Mesothelial cell of epicardium (in vitro differentiated cells): ENCODE data around the gene THRB. TPM values are rescaled to one million over a fixed set of nuclear protein-coding genes. Genes with fewer than 3 reads are reported as not detected.

Experiments
- DNase-seq, 2 experiments: peaks; one replicate each; pipeline ENCODE4 v3.0.0; 2021; ENCODE audit warnings: low spot score in 2 of 2; ENCODE audit not compliant: unreplicated experiment in 2 of 2
- H3K27ac Mint-ChIP-seq: 2 replicates; pipeline ENCODE4 v1.8.0; 2021; ENCODE audit warnings: mixed read lengths
- H3K27me3 Mint-ChIP-seq: 2 replicates; pipeline ENCODE4 v1.8.0; 2021; ENCODE audit warnings: low read depth, mixed read lengths
- H3K36me3 Mint-ChIP-seq: 2 replicates; pipeline ENCODE4 v1.8.0; 2021; ENCODE audit warnings: mixed read lengths
- H3K4me1 Mint-ChIP-seq: 2 replicates; pipeline ENCODE4 v1.8.0; 2021; ENCODE audit warnings: mixed read lengths
- H3K4me3 Mint-ChIP-seq: 2 replicates; pipeline ENCODE4 v1.8.0; 2021; ENCODE audit warnings: mild to moderate bottlenecking, moderate library complexity, mixed read lengths
- H3K9me3 Mint-ChIP-seq: 2 replicates; pipeline ENCODE4 v1.8.0; 2021; ENCODE audit warnings: mixed read lengths
- CTCF ChIP-seq: fragments of 200-600 bp; sonication (generic); IDR thresholded peaks from one replicate; pipeline ENCODE4 v1.5.0; 2021; ENCODE audit warnings: antibody characterized with exemption; ENCODE audit not compliant: unreplicated experiment
- total RNA-seq: library from RNA; stranded (reverse); gene quantifications from 3 replicates; pipeline ENCODE4 v1.2.1, GENCODE V29; 2021

Gene THRB
- total RNA-seq, 1 donor from 2014 or later, result 3.4 TPM

- Mint-ChIP-seq H3K9me3 (no peaks in the 10 kb centered on the region), H3K4me3 (no peak overlapping the region), H3K36me3 (no peaks in the 10 kb centered on the region), H3K27me3 (peaks cover 4% of the 10 kb centered on the region), H3K27ac (no peak overlapping the region), H3K4me1 (peaks cover 8% of the 10 kb centered on the region)
- no peak for DNase-seq
- TF ChIP-seq CTCF, result no peak
Measured at GRCh38 chr3:24374801-24375200, 119.8 kb downstream of the THRB start.

GRCh38 chr3:24373198-24373959, 121.3 kb downstream of the THRB start:
- no peak for TF ChIP-seq CTCF
- DNase-seq, result no peak
- Mint-ChIP-seq H3K27me3 (peaks cover 7% of the 10 kb centered on the region), H3K27ac (no peak overlapping the region), H3K36me3 (no peaks in the 10 kb centered on the region), H3K4me1 (peaks cover 7% of the 10 kb centered on the region), H3K9me3 (no peaks in the 10 kb centered on the region), H3K4me3 (no peak overlapping the region)

- no peak for TF ChIP-seq CTCF
- Mint-ChIP-seq H3K4me1 (peaks cover 8% of the 10 kb centered on the region), H3K27ac (no peak overlapping the region), H3K27me3 (peaks cover 7% of the 10 kb centered on the region), H3K36me3 (no peaks in the 10 kb centered on the region), H3K9me3 (no peaks in the 10 kb centered on the region), H3K4me3 (no peak overlapping the region)
- DNase-seq, result no peak
Measured at GRCh38 chr3:24372559-24373197, 122.0 kb downstream of the THRB start.

- Mint-ChIP-seq H3K27me3 (peaks cover 7% of the 10 kb centered on the region), H3K4me1 (peaks cover 5% of the 10 kb centered on the region), H3K36me3 (no peaks in the 10 kb centered on the region), H3K27ac (no peak overlapping the region), H3K4me3 (no peak overlapping the region), H3K9me3 (no peaks in the 10 kb centered on the region)
- no peak for TF ChIP-seq CTCF
- no peak for DNase-seq
Measured at GRCh38 chr3:24370352-24371090, 124.1 kb downstream of the THRB start.

GRCh38 chr3:24368605-24369004, 126.0 kb downstream of the THRB start:
- Mint-ChIP-seq H3K27me3 (peaks cover 7% of the 10 kb centered on the region), H3K4me1 (peaks cover 10% of the 10 kb centered on the region), H3K27ac (no peak overlapping the region), H3K36me3 (no peaks in the 10 kb centered on the region), H3K9me3 (no peaks in the 10 kb centered on the region), H3K4me3 (no peak overlapping the region)
- TF ChIP-seq CTCF, result no peak
- DNase-seq, result no peak
